ENCODE data around the gene CSTPP1. TPM values are rescaled to one million over a fixed set of nuclear protein-coding genes. Genes with fewer than 3 reads are reported as not detected.
"Not testable (repeated sequence)": the region's sequence is repeated elsewhere in the genome, so short reads cannot be mapped to it uniquely, and the experiment has no call there.

CSTPP1 gene
- total RNA-seq, 3 donors from 2014 or later = 13.4 to 43.6 (median 30.5) TPM

DNA sequence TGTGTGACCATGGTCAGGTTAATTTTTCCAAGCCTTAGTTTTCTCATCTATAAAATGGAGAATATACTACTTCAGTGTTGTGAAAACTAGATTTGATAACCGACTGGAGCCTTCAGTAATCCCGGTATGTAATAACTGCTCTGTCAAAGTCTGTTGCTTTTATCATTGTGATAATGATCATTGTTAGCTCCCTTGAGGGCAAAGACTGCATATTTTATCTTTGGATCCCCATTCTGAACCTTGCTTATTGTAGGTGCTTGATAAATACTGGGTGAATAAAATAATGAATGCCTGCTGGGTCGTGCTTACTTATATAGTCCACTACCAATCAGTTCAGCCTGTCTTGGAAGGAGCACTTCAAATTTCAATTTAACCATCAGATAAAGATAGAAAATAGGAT is 134.8 kb downstream of the CSTPP1 start:
- Histone ChIP-seq H3K9me3 (no peaks in the 10 kb centered on the region), H3K27ac (no peak overlapping the region), H3K36me3 (no peaks in the 10 kb centered on the region), H3K4me3 (no peak overlapping the region), H3K4me1 (no peaks in the 10 kb centered on the region), H3K27me3 (no peaks in the 10 kb centered on the region)
- no peak for DNase-seq (ENCODE audit: low spot score in 2 of 2)
- TF ChIP-seq POLR2AphosphoS5 (IDR thresholded peaks at IDR 0.05) (no peak), POLR2A (IDR thresholded peaks at IDR 0.05) (no peak)
- TF ChIP-seq, protein P1, sequence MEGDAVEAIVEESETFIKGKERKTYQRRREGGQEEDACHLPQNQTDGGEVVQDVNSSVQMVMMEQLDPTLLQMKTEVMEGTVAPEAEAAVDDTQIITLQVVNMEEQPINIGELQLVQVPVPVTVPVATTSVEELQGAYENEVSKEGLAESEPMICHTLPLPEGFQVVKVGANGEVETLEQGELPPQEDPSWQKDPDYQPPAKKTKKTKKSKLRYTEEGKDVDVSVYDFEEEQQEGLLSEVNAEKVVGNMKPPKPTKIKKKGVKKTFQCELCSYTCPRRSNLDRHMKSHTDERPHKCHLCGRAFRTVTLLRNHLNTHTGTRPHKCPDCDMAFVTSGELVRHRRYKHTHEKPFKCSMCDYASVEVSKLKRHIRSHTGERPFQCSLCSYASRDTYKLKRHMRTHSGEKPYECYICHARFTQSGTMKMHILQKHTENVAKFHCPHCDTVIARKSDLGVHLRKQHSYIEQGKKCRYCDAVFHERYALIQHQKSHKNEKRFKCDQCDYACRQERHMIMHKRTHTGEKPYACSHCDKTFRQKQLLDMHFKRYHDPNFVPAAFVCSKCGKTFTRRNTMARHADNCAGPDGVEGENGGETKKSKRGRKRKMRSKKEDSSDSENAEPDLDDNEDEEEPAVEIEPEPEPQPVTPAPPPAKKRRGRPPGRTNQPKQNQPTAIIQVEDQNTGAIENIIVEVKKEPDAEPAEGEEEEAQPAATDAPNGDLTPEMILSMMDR (IDR thresholded peaks at IDR 0.05) = no peak
- intact Hi-C loops (cut with DNase I; ENCODE audit: low total_unique reads) = no loop called here

DNA sequence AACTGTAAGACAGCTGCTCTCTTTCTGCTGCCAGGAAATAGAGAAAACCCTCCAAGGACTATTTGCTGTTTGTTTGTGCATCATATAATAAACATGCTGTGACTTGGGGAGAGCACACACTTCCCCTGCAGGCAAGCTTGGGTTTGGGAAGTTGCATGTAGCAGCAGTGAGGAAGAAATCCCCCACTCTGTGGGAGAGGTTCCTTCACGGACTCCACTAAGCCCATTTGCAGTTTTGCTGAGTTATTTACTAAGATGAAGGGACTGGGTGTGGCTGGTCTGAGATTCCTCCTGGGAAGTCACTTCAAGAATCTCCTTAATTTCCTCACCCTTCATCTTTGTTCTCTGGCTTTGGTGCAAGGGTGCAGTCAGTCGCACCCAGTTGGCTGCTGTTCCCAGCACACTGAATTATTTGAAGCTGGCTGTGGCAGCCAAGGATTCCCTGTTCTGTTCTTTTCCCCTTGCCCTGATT is 135.3 kb downstream of the CSTPP1 start:
- TF ChIP-seq, protein P1 (IDR thresholded peaks at IDR 0.05) = no peak
- TF ChIP-seq POLR2A (IDR thresholded peaks at IDR 0.05) (no peak), POLR2AphosphoS5 (IDR thresholded peaks at IDR 0.05) (no peak)
- H3K27ac ChIP-seq = no peak overlapping the region
- no peaks in the 10 kb centered on the region for H3K4me1 ChIP-seq
- no peaks in the 10 kb centered on the region for H3K36me3 ChIP-seq
- H3K27me3 ChIP-seq = no peaks in the 10 kb centered on the region
- DNase-seq (ENCODE audit: low spot score in 2 of 2) = no peak
- no peaks in the 10 kb centered on the region for H3K9me3 ChIP-seq
- H3K4me3 ChIP-seq = no peak overlapping the region
- intact Hi-C loops (cut with DNase I; ENCODE audit: low total_unique reads) = no loop called here

DNA sequence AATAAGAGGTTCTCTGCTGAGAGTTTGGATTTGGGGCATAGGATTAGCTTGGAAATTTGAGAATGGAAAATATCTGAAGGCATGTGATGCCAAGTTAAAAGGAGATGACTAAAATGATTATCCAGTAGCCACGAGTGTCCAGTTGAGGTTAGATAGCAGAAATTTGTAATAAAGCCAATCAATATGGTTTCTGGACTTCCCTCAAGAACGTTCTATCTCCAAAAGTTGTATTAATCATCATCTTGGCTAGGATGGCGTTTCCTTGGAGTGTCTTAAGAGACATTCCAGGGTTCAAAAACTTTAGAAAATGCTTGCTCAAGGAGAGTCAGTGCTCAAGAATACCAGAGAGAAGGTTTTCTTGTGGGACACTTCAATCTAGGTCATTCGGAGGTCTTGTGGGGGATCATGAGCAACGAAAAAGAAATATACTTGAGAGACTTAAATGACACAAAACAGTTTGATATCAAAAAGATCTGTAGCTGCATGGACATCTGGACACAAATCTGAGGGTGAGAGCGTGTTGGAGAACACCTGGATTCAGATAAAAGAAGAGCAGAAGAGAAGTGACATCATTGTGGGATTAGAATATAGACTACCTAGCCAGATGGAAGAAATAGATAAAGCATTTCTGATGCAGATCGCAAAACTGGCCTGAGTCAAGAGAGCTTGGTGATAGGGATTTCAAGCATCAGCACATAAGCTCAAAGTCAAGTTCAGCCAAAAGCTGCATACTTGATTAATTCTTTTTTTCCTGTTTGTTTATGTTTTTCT is 142.4 kb downstream of the CSTPP1 start:
- H3K27me3 ChIP-seq = no peaks in the 10 kb centered on the region
- no peak for DNase-seq (ENCODE audit: low spot score in 2 of 2)
- no peaks in the 10 kb centered on the region for H3K9me3 ChIP-seq
- H3K36me3 ChIP-seq = no peaks in the 10 kb centered on the region
- H3K4me3 ChIP-seq = no peak overlapping the region
- intact Hi-C loops (cut with DNase I; ENCODE audit: low total_unique reads) = no loop called here
- TF ChIP-seq POLR2A (IDR thresholded peaks at IDR 0.05) = no peak
- TF ChIP-seq, protein P1 (IDR thresholded peaks at IDR 0.05) = no peak
- TF ChIP-seq POLR2AphosphoS5 (IDR thresholded peaks at IDR 0.05) = no peak
- no peak overlapping the region for H3K27ac ChIP-seq
- H3K4me1 ChIP-seq = no peaks in the 10 kb centered on the region

DNA sequence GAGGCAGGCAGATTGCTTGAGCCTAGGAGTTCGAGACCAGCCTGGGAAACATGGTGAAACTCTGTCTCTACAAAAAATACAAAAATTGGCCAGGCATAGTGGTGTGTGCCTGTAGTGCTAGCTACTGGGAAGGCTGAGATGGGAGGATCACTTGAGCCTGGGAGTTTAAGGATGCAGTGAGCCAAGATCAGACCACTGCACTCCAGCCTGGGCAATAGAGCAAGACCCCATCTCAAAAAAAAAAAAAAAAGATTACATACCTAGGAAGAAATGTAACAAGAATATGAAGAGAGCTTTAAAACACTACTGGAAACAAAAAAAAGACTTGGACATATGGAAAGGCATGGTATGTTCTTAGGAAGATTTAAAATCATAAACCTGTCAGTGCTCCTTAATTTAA is 144.2 kb downstream of the CSTPP1 start:
- H3K9me3 ChIP-seq; intact Hi-C loops (cut with DNase I; ENCODE audit: low total_unique reads); H3K36me3 ChIP-seq; H3K4me1 ChIP-seq; DNase-seq (ENCODE audit: low spot score in 2 of 2); H3K27me3 ChIP-seq; H3K4me3 ChIP-seq; H3K27ac ChIP-seq: not testable (repeated sequence)

DNA sequence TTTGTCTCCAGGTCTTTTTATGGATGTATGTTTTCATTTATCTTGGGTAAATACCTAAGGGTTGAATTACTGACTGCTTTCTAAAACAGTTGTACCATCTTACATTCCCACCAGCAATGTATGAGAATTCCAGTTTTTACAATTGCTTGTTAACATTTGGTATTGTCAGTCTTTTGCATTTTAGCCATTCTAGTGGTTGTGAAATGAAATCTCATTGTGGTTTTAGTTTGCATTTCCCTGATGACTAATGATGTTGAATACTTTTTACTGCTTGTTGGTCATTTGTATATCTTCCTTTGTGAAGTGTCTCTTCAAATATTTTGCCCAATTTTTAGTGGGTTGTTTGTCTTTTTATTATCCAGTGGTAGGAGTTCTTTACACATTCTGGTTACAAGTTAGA is 147.4 kb downstream of the CSTPP1 start:
- Histone ChIP-seq H3K4me3 (no peak overlapping the region), H3K36me3 (no peaks in the 10 kb centered on the region), H3K27ac (no peak overlapping the region), H3K27me3 (no peaks in the 10 kb centered on the region), H3K9me3 (no peaks in the 10 kb centered on the region), H3K4me1 (no peaks in the 10 kb centered on the region)
- no peak for DNase-seq (ENCODE audit: low spot score in 2 of 2)
- intact Hi-C loops (cut with DNase I; ENCODE audit: low total_unique reads) = no loop called here
- TF ChIP-seq POLR2AphosphoS5 (IDR thresholded peaks at IDR 0.05) (no peak), POLR2A (IDR thresholded peaks at IDR 0.05) (no peak)
- TF ChIP-seq, protein P1 (IDR thresholded peaks at IDR 0.05) = no peak
